ENCODE results near the gene CCNI.

DNA sequence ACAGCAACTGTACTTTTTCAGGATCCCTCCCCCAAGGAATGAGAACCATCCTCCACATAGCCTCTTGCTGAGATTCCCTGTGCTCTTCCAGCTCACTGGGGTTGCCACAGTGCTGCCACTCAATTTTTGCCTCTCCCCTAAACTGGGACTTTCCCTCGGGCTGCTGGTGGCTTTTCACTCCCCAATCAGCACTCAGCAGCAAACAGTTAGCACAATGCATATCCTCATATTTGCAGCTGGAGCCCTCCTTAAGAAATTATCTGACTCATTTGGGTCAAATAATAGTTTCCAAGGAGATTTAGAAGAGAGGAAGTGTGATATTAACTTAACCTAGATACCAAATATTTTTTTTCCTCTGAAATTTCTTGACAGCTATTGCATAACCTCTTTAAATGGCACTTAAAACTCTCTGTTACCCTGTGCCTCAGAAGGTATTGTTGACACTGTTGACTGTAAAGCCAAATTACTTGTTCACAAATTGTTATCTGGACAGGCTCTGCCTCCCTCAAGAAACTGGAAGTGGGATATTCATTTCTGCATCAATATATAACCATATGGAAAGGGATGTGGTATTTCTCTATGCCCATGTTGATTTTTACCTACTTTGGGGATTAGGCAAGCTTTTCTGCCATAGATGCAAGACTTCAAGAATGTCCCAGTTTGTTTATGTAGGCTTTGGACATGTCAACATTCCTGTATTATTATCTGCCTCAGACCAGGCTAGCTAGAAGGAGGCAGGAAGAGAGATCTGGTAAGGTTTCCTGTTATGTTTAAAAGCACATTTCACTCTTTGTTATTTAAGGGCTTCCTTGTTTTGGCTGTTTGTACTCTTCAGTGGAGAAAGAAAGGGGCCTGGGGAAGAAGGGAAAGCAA lies 68.2 kb downstream of the CCNI start:
- TF ChIP-seq EZH2phosphoT487 (IDR thresholded peaks at IDR 0.05; ENCODE audit: borderline replicate concordance, low read depth) = no peak
- TF ChIP-seq, protein P1, sequence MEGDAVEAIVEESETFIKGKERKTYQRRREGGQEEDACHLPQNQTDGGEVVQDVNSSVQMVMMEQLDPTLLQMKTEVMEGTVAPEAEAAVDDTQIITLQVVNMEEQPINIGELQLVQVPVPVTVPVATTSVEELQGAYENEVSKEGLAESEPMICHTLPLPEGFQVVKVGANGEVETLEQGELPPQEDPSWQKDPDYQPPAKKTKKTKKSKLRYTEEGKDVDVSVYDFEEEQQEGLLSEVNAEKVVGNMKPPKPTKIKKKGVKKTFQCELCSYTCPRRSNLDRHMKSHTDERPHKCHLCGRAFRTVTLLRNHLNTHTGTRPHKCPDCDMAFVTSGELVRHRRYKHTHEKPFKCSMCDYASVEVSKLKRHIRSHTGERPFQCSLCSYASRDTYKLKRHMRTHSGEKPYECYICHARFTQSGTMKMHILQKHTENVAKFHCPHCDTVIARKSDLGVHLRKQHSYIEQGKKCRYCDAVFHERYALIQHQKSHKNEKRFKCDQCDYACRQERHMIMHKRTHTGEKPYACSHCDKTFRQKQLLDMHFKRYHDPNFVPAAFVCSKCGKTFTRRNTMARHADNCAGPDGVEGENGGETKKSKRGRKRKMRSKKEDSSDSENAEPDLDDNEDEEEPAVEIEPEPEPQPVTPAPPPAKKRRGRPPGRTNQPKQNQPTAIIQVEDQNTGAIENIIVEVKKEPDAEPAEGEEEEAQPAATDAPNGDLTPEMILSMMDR (IDR thresholded peaks at IDR 0.05) = no peak
- no peak for TF ChIP-seq POLR2AphosphoS5 (IDR thresholded peaks at IDR 0.05; ENCODE audit: low read depth, low read length)
- no peak for TF ChIP-seq GATA2 (CRISPR knock-in tag; IDR thresholded peaks at IDR 0.05)
- TF ChIP-seq EP300 (IDR thresholded peaks at IDR 0.05; ENCODE audit: borderline replicate concordance in 1 of 2, low read depth in 1 of 2, low read length in 1 of 2) = no peak
- no peak for TF ChIP-seq YY1 (IDR thresholded peaks at IDR 0.05; ENCODE audit: low read depth)
- TF ChIP-seq, protein P2, sequence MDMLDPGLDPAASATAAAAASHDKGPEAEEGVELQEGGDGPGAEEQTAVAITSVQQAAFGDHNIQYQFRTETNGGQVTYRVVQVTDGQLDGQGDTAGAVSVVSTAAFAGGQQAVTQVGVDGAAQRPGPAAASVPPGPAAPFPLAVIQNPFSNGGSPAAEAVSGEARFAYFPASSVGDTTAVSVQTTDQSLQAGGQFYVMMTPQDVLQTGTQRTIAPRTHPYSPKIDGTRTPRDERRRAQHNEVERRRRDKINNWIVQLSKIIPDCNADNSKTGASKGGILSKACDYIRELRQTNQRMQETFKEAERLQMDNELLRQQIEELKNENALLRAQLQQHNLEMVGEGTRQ (IDR thresholded peaks at IDR 0.05; ENCODE audit: borderline replicate concordance, low read depth, low read length) = no peak
- TF ChIP-seq FOXJ3 (CRISPR knock-in tag; IDR thresholded peaks at IDR 0.05) = no peak
- TF ChIP-seq, protein P3, sequence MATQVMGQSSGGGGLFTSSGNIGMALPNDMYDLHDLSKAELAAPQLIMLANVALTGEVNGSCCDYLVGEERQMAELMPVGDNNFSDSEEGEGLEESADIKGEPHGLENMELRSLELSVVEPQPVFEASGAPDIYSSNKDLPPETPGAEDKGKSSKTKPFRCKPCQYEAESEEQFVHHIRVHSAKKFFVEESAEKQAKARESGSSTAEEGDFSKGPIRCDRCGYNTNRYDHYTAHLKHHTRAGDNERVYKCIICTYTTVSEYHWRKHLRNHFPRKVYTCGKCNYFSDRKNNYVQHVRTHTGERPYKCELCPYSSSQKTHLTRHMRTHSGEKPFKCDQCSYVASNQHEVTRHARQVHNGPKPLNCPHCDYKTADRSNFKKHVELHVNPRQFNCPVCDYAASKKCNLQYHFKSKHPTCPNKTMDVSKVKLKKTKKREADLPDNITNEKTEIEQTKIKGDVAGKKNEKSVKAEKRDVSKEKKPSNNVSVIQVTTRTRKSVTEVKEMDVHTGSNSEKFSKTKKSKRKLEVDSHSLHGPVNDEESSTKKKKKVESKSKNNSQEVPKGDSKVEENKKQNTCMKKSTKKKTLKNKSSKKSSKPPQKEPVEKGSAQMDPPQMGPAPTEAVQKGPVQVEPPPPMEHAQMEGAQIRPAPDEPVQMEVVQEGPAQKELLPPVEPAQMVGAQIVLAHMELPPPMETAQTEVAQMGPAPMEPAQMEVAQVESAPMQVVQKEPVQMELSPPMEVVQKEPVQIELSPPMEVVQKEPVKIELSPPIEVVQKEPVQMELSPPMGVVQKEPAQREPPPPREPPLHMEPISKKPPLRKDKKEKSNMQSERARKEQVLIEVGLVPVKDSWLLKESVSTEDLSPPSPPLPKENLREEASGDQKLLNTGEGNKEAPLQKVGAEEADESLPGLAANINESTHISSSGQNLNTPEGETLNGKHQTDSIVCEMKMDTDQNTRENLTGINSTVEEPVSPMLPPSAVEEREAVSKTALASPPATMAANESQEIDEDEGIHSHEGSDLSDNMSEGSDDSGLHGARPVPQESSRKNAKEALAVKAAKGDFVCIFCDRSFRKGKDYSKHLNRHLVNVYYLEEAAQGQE (IDR thresholded peaks at IDR 0.05; ENCODE audit: low read depth, low read length) = no peak

All from SK-N-SH (cell line).